ENCODE data around the gene SELENON.
"Not testable (repeated sequence)": the region's sequence is repeated elsewhere in the genome, so short reads cannot be mapped to it uniquely, and the experiment has no call there.

SELENON gene

GRCh38 chr1:25836695-25837094 is 36.7 kb downstream of the SELENON start:
- H3K27ac Mint-ChIP-seq = no peak overlapping the region
- no peak overlapping the region for H3K4me3 Mint-ChIP-seq
- no peaks in the 10 kb centered on the region for H3K27me3 Mint-ChIP-seq
- H3K9me3 Mint-ChIP-seq = no peaks in the 10 kb centered on the region
- no peak for DNase-seq
- peaks cover 61% of the 10 kb centered on the region for H3K36me3 Mint-ChIP-seq (ENCODE audit: low read depth)
- H3K4me1 Mint-ChIP-seq (ENCODE audit: low read depth) = peaks cover 4% of the 10 kb centered on the region

GRCh38 chr1:25837262-25837875 is 37.4 kb downstream of the SELENON start:
- H3K36me3 Mint-ChIP-seq (ENCODE audit: low read depth) = peaks cover 54% of the 10 kb centered on the region
- no peak for DNase-seq

DNA sequence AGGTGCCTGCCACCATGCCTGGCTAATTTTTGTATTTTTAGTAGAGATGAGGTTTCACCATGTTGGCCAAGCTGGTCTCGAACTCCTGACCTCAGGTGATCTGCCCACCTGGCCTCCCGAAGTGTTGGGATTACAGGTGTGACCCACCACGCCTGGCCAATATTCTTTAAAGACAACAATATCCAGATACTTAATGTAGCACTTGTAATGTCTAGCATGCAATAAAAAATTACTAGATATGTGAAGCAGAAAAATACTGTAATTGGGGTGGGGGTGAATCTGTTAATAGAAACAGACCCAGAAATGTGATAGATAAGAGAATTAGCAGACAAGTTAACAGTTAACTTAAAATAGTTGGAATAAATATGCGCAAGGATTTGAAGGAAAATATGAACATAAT is 39.8 kb downstream of the SELENON start:
- H3K27ac Mint-ChIP-seq; H3K4me3 Mint-ChIP-seq; H3K9me3 Mint-ChIP-seq; H3K4me1 Mint-ChIP-seq (ENCODE audit: low read depth); DNase-seq; H3K27me3 Mint-ChIP-seq: not testable (repeated sequence)
- peaks cover 30% of the 10 kb centered on the region for H3K36me3 Mint-ChIP-seq (ENCODE audit: low read depth)

More at GRCh38 chr1:25837262-25837875, 37.4 kb downstream of the SELENON start:
- no peaks in the 10 kb centered on the region for H3K9me3 Mint-ChIP-seq
- H3K4me1 Mint-ChIP-seq (ENCODE audit: low read depth) = peaks cover under 1% of the 10 kb centered on the region
- no peak overlapping the region for H3K27ac Mint-ChIP-seq
- H3K27me3 Mint-ChIP-seq = no peaks in the 10 kb centered on the region
- H3K4me3 Mint-ChIP-seq = no peak overlapping the region

GRCh38 chr1:25843483-25843882 is 43.5 kb downstream of the SELENON start:
- no peaks in the 10 kb centered on the region for H3K27me3 Mint-ChIP-seq
- H3K9me3 Mint-ChIP-seq = no peaks in the 10 kb centered on the region
- H3K4me3 Mint-ChIP-seq = no peak overlapping the region
- no peak overlapping the region for H3K27ac Mint-ChIP-seq
- peaks cover 5% of the 10 kb centered on the region for H3K36me3 Mint-ChIP-seq (ENCODE audit: low read depth)
- H3K4me1 Mint-ChIP-seq (ENCODE audit: low read depth) = peaks cover 7% of the 10 kb centered on the region
- DNase-seq = no peak

DNA sequence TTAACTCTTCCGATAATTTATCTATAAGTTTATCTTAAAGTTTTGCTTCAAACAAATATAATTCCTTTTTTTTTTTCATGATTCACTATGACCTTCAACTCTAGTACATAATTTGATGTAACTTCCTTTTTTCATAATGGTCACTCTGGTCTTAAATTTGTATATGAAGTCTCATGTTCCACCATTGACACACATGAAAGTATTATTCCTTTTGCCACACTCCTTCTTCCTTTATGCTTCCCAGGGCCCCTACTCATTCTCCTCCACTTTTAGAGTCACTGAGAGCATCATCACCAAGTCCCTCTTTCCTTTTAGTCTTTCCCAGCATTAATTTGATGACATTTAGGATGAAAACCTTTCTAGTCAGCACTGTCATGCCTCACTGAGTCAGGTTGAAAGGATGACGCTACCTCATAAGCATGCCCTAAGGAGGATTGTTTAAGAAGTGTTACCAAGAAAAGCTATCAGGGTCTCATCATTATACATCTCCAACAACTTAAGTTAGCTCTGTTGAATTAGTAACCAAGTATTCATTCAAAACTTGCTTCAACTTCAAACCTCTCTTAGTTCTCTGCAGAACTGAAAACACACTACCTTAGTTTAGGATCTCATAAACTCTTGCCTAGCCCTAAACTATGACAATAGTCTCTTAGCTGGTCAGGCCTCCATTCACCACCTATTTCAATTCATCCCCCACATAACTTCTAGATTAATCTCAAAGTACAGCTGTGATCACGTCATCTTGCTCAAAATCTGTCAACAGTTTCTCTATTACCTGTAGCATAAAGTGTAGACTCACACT is 44.7 kb downstream of the SELENON start:
- Mint-ChIP-seq H3K4me3 (no peak overlapping the region), H3K36me3 (ENCODE audit: low read depth) (no peaks in the 10 kb centered on the region), H3K27me3 (no peaks in the 10 kb centered on the region), H3K27ac (no peak overlapping the region), H3K9me3 (no peaks in the 10 kb centered on the region), H3K4me1 (ENCODE audit: low read depth) (peaks cover 10% of the 10 kb centered on the region)
- DNase-seq = no peak

- peaks cover 3% of the 10 kb centered on the region for H3K36me3 Mint-ChIP-seq (ENCODE audit: low read depth)
- H3K27me3 Mint-ChIP-seq = no peaks in the 10 kb centered on the region
- H3K4me3 Mint-ChIP-seq = no peak overlapping the region
- peaks cover 10% of the 10 kb centered on the region for H3K4me1 Mint-ChIP-seq (ENCODE audit: low read depth)
- H3K27ac Mint-ChIP-seq = no peak overlapping the region
- H3K9me3 Mint-ChIP-seq = no peaks in the 10 kb centered on the region
- no peak for DNase-seq
These were observed 45.7 kb downstream of the SELENON start for GRCh38 chr1:25845664-25846063.

- no peaks in the 10 kb centered on the region for H3K9me3 Mint-ChIP-seq
- no peaks in the 10 kb centered on the region for H3K27me3 Mint-ChIP-seq
- H3K4me3 Mint-ChIP-seq = no peak overlapping the region
- no peak for DNase-seq
- no peak overlapping the region for H3K27ac Mint-ChIP-seq
- peaks cover 10% of the 10 kb centered on the region for H3K4me1 Mint-ChIP-seq (ENCODE audit: low read depth)
- peaks cover 3% of the 10 kb centered on the region for H3K36me3 Mint-ChIP-seq (ENCODE audit: low read depth)
These were observed 47.9 kb downstream of the SELENON start for GRCh38 chr1:25847929-25848328.

DNA sequence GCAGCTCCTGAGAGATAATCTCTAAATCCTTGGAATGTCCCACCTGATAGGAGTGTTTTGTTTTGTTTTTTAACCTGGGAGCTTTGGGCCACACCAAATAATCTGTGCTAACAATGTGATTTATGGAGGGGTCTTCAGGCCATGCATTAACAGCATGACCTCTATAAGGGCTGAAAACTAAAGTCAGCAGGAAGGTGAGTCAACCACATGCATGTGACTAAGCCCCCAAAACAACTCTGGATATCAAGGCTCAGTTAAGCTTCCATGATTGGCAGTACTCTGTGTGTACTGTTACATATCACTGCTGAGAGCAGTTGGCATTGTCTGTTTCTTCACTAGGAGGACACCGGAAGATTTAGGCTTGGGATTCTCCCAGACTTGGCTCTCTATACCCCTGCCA is 48.5 kb downstream of the SELENON start:
- Mint-ChIP-seq H3K9me3 (no peaks in the 10 kb centered on the region), H3K4me1 (ENCODE audit: low read depth) (peaks cover 10% of the 10 kb centered on the region)

GRCh38 chr1:25854554-25854953 is 54.6 kb downstream of the SELENON start:
- H3K9me3 Mint-ChIP-seq = no peaks in the 10 kb centered on the region
- no peak for DNase-seq
- H3K27me3 Mint-ChIP-seq = peaks cover 2% of the 10 kb centered on the region
- peaks cover 12% of the 10 kb centered on the region for H3K36me3 Mint-ChIP-seq (ENCODE audit: low read depth)
- peaks cover 11% of the 10 kb centered on the region for H3K4me1 Mint-ChIP-seq (ENCODE audit: low read depth)
- H3K27ac Mint-ChIP-seq = no peak overlapping the region
- H3K4me3 Mint-ChIP-seq = no peak overlapping the region

More for the DNA sequence above, 48.5 kb downstream of the SELENON start:
- no peaks in the 10 kb centered on the region for H3K27me3 Mint-ChIP-seq
- no peak overlapping the region for H3K4me3 Mint-ChIP-seq
- H3K36me3 Mint-ChIP-seq (ENCODE audit: low read depth) = peaks cover 3% of the 10 kb centered on the region
- no peak overlapping the region for H3K27ac Mint-ChIP-seq
- DNase-seq = no peak

GRCh38 chr1:25856856-25857255 is 56.9 kb downstream of the SELENON start:
- no peak overlapping the region for H3K27ac Mint-ChIP-seq
- no peak for DNase-seq
- H3K36me3 Mint-ChIP-seq (ENCODE audit: low read depth) = peaks cover 11% of the 10 kb centered on the region
- H3K27me3 Mint-ChIP-seq = peaks cover 2% of the 10 kb centered on the region
- no peaks in the 10 kb centered on the region for H3K9me3 Mint-ChIP-seq
- no peak overlapping the region for H3K4me3 Mint-ChIP-seq
- peaks cover 23% of the 10 kb centered on the region for H3K4me1 Mint-ChIP-seq (ENCODE audit: low read depth)

- H3K27ac Mint-ChIP-seq = peak overlapping the region; percentile 93
- peaks cover 2% of the 10 kb centered on the region for H3K27me3 Mint-ChIP-seq
- peak overlapping the region; percentile 94 for H3K4me3 Mint-ChIP-seq
- peaks cover 23% of the 10 kb centered on the region for H3K4me1 Mint-ChIP-seq (ENCODE audit: low read depth)
- H3K36me3 Mint-ChIP-seq (ENCODE audit: low read depth) = peaks cover 21% of the 10 kb centered on the region
- DNase-seq = no peak
- no peaks in the 10 kb centered on the region for H3K9me3 Mint-ChIP-seq
These were observed 58.5 kb downstream of the SELENON start for GRCh38 chr1:25858494-25858893.

DNA sequence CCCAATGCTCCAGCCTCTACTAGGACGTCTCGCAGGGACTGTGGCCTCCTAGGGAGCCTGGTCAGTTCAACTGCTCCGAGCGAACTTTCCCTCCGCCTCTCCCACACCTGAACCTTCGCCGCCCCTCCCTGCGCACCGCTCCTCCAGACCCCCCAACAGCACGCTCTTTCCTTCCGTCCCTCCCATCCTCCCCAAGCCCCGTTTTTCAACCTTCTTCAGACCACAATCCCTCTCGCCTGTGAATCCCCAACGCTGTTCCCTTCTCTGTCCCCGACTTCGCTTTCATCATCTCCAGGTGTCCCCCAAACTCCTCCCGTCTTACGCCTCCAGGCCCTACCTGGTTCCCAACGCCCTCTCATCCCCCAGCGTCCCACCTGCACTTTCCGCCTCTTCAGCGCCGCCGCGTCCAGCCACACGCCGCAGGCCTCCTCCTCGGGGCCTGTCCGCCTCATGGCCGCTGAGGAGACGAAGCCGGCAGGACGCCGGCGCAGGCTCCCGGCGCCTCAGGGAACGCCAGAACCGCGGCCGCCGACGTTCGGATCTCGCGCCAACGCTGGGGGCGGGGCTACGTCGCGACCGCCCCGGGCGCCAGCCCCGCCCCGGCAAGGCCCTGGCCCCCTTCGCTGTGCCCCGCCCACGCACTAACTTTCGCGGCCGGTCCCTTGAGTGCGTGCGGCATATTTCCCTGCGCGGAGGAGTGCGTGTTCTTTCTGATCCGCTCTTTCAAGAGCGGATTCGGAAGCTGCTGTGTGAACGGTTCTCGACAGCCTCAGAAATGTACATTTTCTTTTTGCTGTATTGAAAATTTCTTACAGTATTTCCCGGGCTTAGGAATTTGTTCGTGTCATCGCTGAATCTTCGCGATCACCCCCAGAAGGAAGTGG is 59.2 kb downstream of the SELENON start, which contains the start of gene AUNIP:
AUNIP (minus strand) TSS at position 552 of the 884 bp plus-strand sequence; CDS start at position 452, 100 bp downstream.
- Mint-ChIP-seq H3K27me3 (peaks cover 2% of the 10 kb centered on the region), H3K36me3 (ENCODE audit: low read depth) (peaks cover 20% of the 10 kb centered on the region), H3K9me3 (no peaks in the 10 kb centered on the region), H3K27ac (peak within 1 kb of the TSS; percentile 94), H3K4me1 (ENCODE audit: low read depth) (peaks cover 23% of the 10 kb centered on the region), H3K4me3 (peak within 1 kb of the TSS; percentile 94)
- peak; percentile 93 for DNase-seq

- peaks cover 20% of the 10 kb centered on the region for H3K36me3 Mint-ChIP-seq (ENCODE audit: low read depth)
- H3K27me3 Mint-ChIP-seq = peaks cover 2% of the 10 kb centered on the region
- no peak overlapping the region for H3K4me3 Mint-ChIP-seq
- peak overlapping the region; percentile 55 for H3K27ac Mint-ChIP-seq
- DNase-seq = no peak
- peaks cover 23% of the 10 kb centered on the region for H3K4me1 Mint-ChIP-seq (ENCODE audit: low read depth)
- H3K9me3 Mint-ChIP-seq = no peaks in the 10 kb centered on the region
These were observed 61.6 kb downstream of the SELENON start for GRCh38 chr1:25861316-25862286.

Data from activated T-cell treated with anti-CD3 and anti-CD28 coated beads, Interleukin-2, amount 50 U/mL, for 24 hours (primary cell).